Testis (tissue), 2 donors: ENCODE data around the gene TRIOBP.

Source experiments
- POLR2A ChIP-seq: fragments of 450-650 bp; IDR thresholded peaks from one replicate; pipeline ENCODE4 v1.6.1; 2017; ENCODE audit warnings: antibody characterized with exemption, mild to moderate bottlenecking, moderate library complexity
- TF ChIP-seq, protein P1 (sequence below), 3 experiments: fragments of 450-650 bp in 2 of 3; fragments of 200-600 bp in 1 of 3; sonication (generic) in 1 of 3; IDR thresholded peaks; one replicate each; pipeline ENCODE4 v1.5.1; 2016 to 2019; ENCODE audit warnings: antibody characterized with exemption in 3 of 3, mild to moderate bottlenecking in 2 of 3, moderate library complexity in 1 of 3

GRCh38 chr22:37823134-37823985, 126.5 kb downstream of the TRIOBP start, which contains the start of gene GALR3:
- TF ChIP-seq, protein P1, sequence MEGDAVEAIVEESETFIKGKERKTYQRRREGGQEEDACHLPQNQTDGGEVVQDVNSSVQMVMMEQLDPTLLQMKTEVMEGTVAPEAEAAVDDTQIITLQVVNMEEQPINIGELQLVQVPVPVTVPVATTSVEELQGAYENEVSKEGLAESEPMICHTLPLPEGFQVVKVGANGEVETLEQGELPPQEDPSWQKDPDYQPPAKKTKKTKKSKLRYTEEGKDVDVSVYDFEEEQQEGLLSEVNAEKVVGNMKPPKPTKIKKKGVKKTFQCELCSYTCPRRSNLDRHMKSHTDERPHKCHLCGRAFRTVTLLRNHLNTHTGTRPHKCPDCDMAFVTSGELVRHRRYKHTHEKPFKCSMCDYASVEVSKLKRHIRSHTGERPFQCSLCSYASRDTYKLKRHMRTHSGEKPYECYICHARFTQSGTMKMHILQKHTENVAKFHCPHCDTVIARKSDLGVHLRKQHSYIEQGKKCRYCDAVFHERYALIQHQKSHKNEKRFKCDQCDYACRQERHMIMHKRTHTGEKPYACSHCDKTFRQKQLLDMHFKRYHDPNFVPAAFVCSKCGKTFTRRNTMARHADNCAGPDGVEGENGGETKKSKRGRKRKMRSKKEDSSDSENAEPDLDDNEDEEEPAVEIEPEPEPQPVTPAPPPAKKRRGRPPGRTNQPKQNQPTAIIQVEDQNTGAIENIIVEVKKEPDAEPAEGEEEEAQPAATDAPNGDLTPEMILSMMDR (IDR thresholded peaks at IDR 0.05), result no peak
- TF ChIP-seq POLR2A, result no peak
